K562 (cell line): ENCODE results near the gene CTDSPL. TPM values are rescaled to one million over a fixed set of nuclear protein-coding genes. Genes with fewer than 3 reads are reported as not detected.
A peak's percentile ranks its signal among the peaks of the same experiment; 100 is the strongest.

Source experiments
- ATAC-seq: fragments of 200-7000 bp; cut with Tn5 transposase; 3 replicates; pipeline ENCODE4 v1.9.1; 2020; ENCODE audit warnings: moderate library complexity
- BruUV-seq: library from RNA; stranded (reverse); fragments of 400-500 nt; replicated peaks from 2 replicates; lab custom pipeline; 2021; lab: Mats Ljungman, UMichigan
- CTCF ChIA-PET: fragments of 300-600 bp; formaldehyde crosslinking; extraction: SDS; loops from one replicate; lab custom pipeline; 2021; ENCODE audit warnings: low intra/inter-chr PET ratio; lab: Yijun Ruan, JAX
- POLR2A ChIA-PET: fragments of 300-600, 350-650 bp; sonication (Branson Sonifier 250); formaldehyde crosslinking; extraction: SDS; loops from one replicate; lab custom pipeline; 2021; ENCODE audit warnings: antibody characterized with exemption, inconsistent platforms; lab: Yijun Ruan, JAX
- DNase-seq, 4 experiments: peaks; one replicate each; pipeline versions ENCODE4 v3.0.0 to v3.0.0-alpha.2; 2011 to 2018; ENCODE audit warnings: low spot score in 3 of 4, mixed read lengths in 3 of 4; ENCODE audit errors: extremely low read depth in 1 of 4
- FAIRE-seq: peaks from 2 replicates; lab custom pipeline; 2011; peaks lifted over from hg19 to GRCh38; lab: Jason Lieb, UNC
- H2AFZ ChIP-seq: 2 replicates; pipeline ENCODE4 v1.6.0; 2011; ENCODE audit warnings: low read depth, low read length, control low read depth, inconsistent platforms
- H3K27ac ChIP-seq: fragments of 200-600 bp; 3 replicates; pipeline ENCODE4 v1.8.0; 2011; ENCODE audit warnings: low read depth, mild to moderate bottlenecking, control low read depth, inconsistent platforms, low read length, moderate library complexity, mixed read lengths; ENCODE audit errors: extremely low read depth
- H3K27me3 ChIP-seq, 2 experiments: fragments of 300-600 bp in 1 of 2; 2 replicates in 1 of 2; 3 replicates in 1 of 2; pipeline versions ENCODE4 v1.6.0 to v1.8.0; 2011; ENCODE audit warnings: inconsistent platforms in 2 of 2, low read length in 2 of 2, mild to moderate bottlenecking in 1 of 2, mixed read lengths in 1 of 2, moderate library complexity in 1 of 2; ENCODE audit not compliant: control insufficient read depth in 2 of 2, insufficient read depth in 2 of 2
- H3K36me3 ChIP-seq: fragments of 300-600 bp; 3 replicates; pipeline ENCODE4 v1.8.0; 2011; ENCODE audit warnings: mild to moderate bottlenecking, low read length, inconsistent platforms; ENCODE audit not compliant: control insufficient read depth, insufficient read depth
- H3K4me1 ChIP-seq, 2 experiments: fragments of 200-600 bp in 1 of 2; replicated peaks in 1 of 2; 2 replicates in 1 of 2; 3 replicates in 1 of 2; pipeline versions ENCODE4 v1.5.1 to v1.8.0; 2011; ENCODE audit warnings: inconsistent platforms in 2 of 2, low read length in 2 of 2, mild to moderate bottlenecking in 1 of 2, mixed read lengths in 1 of 2, moderate library complexity in 1 of 2; ENCODE audit not compliant: control insufficient read depth in 2 of 2, insufficient read depth in 2 of 2
- H3K4me2 ChIP-seq: 2 replicates; pipeline ENCODE4 v1.6.1; 2011; ENCODE audit warnings: low read length, control low read depth, inconsistent platforms, mixed read lengths; ENCODE audit not compliant: insufficient read depth
- H3K4me3 ChIP-seq: fragments of 200-600 bp; sonication (generic), shearing (Covaris generic); 2 replicates; pipeline ENCODE4 v1.5.1; 2016; ENCODE audit warnings: control low read depth, inconsistent platforms
- H3K79me2 ChIP-seq: fragments of 200-600 bp; 3 replicates; pipeline ENCODE4 v1.8.0; 2011; ENCODE audit warnings: low read length, inconsistent platforms; ENCODE audit not compliant: control insufficient read depth, insufficient read depth
- H3K9ac ChIP-seq, 2 experiments: 2 replicates each; pipeline versions ENCODE4 v1.6.0 to v1.6.1; 2011; ENCODE audit warnings: low read depth in 2 of 2, low read length in 2 of 2, control low read depth in 1 of 2, inconsistent platforms in 1 of 2, mild to moderate bottlenecking in 1 of 2, mixed read lengths in 1 of 2; ENCODE audit not compliant: insufficient read depth in 1 of 2
- H3K9me1 ChIP-seq: one replicate; pipeline ENCODE4 v1.6.0; 2011; ENCODE audit warnings: inconsistent platforms, mild to moderate bottlenecking, low read length, moderate library complexity; ENCODE audit not compliant: control insufficient read depth, insufficient read depth
- H3K9me3 ChIP-seq: replicated peaks from 2 replicates; pipeline ENCODE4 v1.5.1; 2011; ENCODE audit warnings: low read depth, low read length, inconsistent platforms; ENCODE audit not compliant: control insufficient read depth, insufficient read depth
- H4K20me1 ChIP-seq: replicated peaks from 2 replicates; pipeline ENCODE4 v1.6.1; 2011; ENCODE audit warnings: low read length, inconsistent platforms, mixed read lengths; ENCODE audit not compliant: control insufficient read depth, insufficient read depth
- MCM5 ChIP-seq: fragments of 450-650 bp; IDR thresholded peaks from 2 replicates; pipeline ENCODE4 v1.6.1; 2016; ENCODE audit warnings: low read depth
- ZBTB17 ChIP-seq: fragments of 450-650 bp; formaldehyde crosslinking; IDR thresholded peaks from 2 replicates; pipeline ENCODE4 v1.4.0; 2020; ENCODE audit warnings: mild to moderate bottlenecking
- ZNF12 ChIP-seq: sonication (generic); formaldehyde crosslinking; IDR thresholded peaks from 2 replicates; pipeline ENCODE4 v1.4.0; 2020; ENCODE audit warnings: mild to moderate bottlenecking, missing genetic modification reagents
- WGBS: fragments of 100-300 bp; shearing (Covaris generic); methylation state at CpG from one replicate; pipeline ENCODE4 v1.1.6; 2016; ENCODE audit warnings: low coverage, mixed read lengths; ENCODE audit not compliant: insufficient coverage; ENCODE audit errors: missing lambda C conversion rate; 5-methylcytosine and 5-hydroxymethylcytosine counted together
- in situ Hi-C: fragments of 300-500 bp; cut with MboI; formaldehyde crosslinking; loops from 4 replicates; pipeline ENCODE4 v1.15.0; 2018; ENCODE audit warnings: inconsistent platforms, mixed read lengths
- intact Hi-C: fragments of 100-400 bp; cut with micrococcal nuclease; formaldehyde crosslinking; loops from 2 replicates; pipeline ENCODE4 v1.14.2; 2022
- polyA plus RNA-seq, 8 experiments: library from polyadenylated mRNA; depleted of rRNA in 4 of 8; stranded (reverse) in 5 of 8; unstranded in 3 of 8; fragments of >200 nt; fragmentation: Nextera tagmentation in 2 of 8; fragmentation: Illumina TruSeq in 1 of 8; extraction: Ambion mirVana in 2 of 8; extraction: Trizol in 1 of 8; gene quantifications; 2 replicates each; pipeline versions ENCODE4 v1.2.1 to v1.2.3, GENCODE V29; 2011 to 2014; ENCODE audit warnings: inconsistent platforms in 1 of 8, missing spikeins in 1 of 8
- total RNA-seq, 7 experiments: library from RNA; depleted of rRNA in 6 of 7; stranded (reverse); fragments of >200 nt in 6 of 7; fragmentation: Illumina TruSeq in 2 of 7; extraction: Trizol in 2 of 7; gene quantifications; 2 replicates each; pipeline versions ENCODE4 v1.2.1 to v1.2.3, GENCODE V29; 2011 to 2021; ENCODE audit warnings: low replicate concordance in 1 of 7
- TF ChIP-seq, protein P1 (sequence below): fragments of 450-650 bp; formaldehyde crosslinking; IDR thresholded peaks from 2 replicates; pipeline ENCODE4 v1.4.0; 2022; ENCODE audit warnings: missing genetic modification characterization
- TF ChIP-seq, protein P2 (sequence below): fragments of 250-450 bp; sonication (Bioruptor Pico); IDR thresholded peaks from 2 replicates; pipeline ENCODE4 v1.4.0; 2020; ENCODE audit warnings: mild to moderate bottlenecking
- TF ChIP-seq, protein P3 (sequence below): fragments of 450-650 bp; formaldehyde crosslinking; IDR thresholded peaks from 2 replicates; pipeline ENCODE4 v1.4.0; 2022; ENCODE audit warnings: missing genetic modification characterization

Gene CTDSPL
- total and polyA plus RNA-seq, 9 of the 15 experiments (the other 6 are each of a cell fraction or from before 2014, with no cell fraction given) = 5.1 to 19.3 (median 11.3) TPM

DNA sequence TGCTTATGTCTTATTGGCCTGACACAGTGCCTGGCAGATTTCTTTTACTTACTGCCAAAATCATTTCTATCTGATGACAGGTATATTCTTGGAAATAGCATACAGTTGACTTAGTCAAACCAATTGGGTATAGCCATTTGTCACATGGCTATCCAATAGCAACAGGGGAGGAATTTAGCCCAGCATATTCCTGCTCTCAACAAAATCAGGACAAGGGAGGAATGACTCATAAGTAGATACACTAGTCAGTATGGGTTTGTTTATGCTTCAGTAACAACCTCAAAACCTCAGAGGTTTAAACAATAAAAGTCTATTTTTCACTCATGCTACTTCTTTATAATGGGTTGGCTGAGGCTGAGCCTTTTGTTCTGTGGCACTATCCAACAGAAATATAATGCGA is 90.9 kb downstream of the CTDSPL start:
- in situ Hi-C loops = no loop called here
- WGBS = 26% methylated on average over 1 of the region's 1 CpG
- ATAC-seq = no peak

More for the DNA sequence above, 90.9 kb downstream of the CTDSPL start:
- Histone ChIP-seq H3K9me1 (no peaks in the 10 kb centered on the region), H2AFZ (no peak overlapping the region), H3K27me3 (peaks cover 0 to 4% of the 10 kb centered on the region in 2 experiments; a peak in 2 of 5 replicates), H4K20me1 (no peaks in the 10 kb centered on the region), H3K4me1 (no peaks in the 10 kb centered on the region), H3K4me3 (no peak overlapping the region), H3K27ac (no peak overlapping the region), H3K9me3 (no peaks in the 10 kb centered on the region), H3K4me2 (no peak overlapping the region), H3K9ac (no peak overlapping the region), H3K79me2 (no peaks in the 10 kb centered on the region), H3K36me3 (no peaks in the 10 kb centered on the region)
- POLR2A ChIA-PET = interaction anchor here (2.3 kb wide), 1 partner anchor 9 kb away, joined by 6 read pairs; no protein-coding TSS in a partner anchor
- TF ChIP-seq, protein P1, sequence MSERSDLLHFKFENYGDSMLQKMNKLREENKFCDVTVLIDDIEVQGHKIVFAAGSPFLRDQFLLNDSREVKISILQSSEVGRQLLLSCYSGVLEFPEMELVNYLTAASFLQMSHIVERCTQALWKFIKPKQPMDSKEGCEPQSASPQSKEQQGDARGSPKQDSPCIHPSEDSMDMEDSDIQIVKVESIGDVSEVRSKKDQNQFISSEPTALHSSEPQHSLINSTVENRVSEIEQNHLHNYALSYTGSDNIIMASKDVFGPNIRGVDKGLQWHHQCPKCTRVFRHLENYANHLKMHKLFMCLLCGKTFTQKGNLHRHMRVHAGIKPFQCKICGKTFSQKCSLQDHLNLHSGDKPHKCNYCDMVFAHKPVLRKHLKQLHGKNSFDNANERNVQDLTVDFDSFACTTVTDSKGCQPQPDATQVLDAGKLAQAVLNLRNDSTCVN (CRISPR knock-in tag) = no peak
- TF ChIP-seq ZBTB17 (CRISPR knock-in tag) (no peak), ZNF12 (CRISPR knock-in tag) (peak; percentile 94; the same call in 1 of the 2 replicates), MCM5 (no peak)
- TF ChIP-seq, protein P2, sequence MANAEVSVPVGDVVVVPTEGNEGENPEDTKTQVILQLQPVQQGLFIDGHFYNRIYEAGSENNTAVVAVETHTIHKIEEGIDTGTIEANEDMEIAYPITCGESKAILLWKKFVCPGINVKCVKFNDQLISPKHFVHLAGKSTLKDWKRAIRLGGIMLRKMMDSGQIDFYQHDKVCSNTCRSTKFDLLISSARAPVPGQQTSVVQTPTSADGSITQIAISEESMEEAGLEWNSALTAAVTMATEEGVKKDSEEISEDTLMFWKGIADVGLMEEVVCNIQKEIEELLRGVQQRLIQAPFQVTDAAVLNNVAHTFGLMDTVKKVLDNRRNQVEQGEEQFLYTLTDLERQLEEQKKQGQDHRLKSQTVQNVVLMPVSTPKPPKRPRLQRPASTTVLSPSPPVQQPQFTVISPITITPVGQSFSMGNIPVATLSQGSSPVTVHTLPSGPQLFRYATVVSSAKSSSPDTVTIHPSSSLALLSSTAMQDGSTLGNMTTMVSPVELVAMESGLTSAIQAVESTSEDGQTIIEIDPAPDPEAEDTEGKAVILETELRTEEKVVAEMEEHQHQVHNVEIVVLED = no peak
- TF ChIP-seq, protein P3, sequence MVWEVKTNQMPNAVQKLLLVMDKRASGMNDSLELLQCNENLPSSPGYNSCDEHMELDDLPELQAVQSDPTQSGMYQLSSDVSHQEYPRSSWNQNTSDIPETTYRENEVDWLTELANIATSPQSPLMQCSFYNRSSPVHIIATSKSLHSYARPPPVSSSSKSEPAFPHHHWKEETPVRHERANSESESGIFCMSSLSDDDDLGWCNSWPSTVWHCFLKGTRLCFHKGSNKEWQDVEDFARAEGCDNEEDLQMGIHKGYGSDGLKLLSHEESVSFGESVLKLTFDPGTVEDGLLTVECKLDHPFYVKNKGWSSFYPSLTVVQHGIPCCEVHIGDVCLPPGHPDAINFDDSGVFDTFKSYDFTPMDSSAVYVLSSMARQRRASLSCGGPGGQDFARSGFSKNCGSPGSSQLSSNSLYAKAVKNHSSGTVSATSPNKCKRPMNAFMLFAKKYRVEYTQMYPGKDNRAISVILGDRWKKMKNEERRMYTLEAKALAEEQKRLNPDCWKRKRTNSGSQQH (CRISPR knock-in tag) = no peak
- intact Hi-C loops = no loop called here
- FAIRE-seq (no peak), DNase-seq (no peak)
- BruUV-seq = no TSS peak
- CTCF ChIA-PET = no interaction called here
